ENCODE results near the gene RAB41.

Gene RAB41

GRCh38 chrX:70244881-70245280 is 37.1 kb upstream of the RAB41 start (continued):
- TF ChIP-seq, protein P1, sequence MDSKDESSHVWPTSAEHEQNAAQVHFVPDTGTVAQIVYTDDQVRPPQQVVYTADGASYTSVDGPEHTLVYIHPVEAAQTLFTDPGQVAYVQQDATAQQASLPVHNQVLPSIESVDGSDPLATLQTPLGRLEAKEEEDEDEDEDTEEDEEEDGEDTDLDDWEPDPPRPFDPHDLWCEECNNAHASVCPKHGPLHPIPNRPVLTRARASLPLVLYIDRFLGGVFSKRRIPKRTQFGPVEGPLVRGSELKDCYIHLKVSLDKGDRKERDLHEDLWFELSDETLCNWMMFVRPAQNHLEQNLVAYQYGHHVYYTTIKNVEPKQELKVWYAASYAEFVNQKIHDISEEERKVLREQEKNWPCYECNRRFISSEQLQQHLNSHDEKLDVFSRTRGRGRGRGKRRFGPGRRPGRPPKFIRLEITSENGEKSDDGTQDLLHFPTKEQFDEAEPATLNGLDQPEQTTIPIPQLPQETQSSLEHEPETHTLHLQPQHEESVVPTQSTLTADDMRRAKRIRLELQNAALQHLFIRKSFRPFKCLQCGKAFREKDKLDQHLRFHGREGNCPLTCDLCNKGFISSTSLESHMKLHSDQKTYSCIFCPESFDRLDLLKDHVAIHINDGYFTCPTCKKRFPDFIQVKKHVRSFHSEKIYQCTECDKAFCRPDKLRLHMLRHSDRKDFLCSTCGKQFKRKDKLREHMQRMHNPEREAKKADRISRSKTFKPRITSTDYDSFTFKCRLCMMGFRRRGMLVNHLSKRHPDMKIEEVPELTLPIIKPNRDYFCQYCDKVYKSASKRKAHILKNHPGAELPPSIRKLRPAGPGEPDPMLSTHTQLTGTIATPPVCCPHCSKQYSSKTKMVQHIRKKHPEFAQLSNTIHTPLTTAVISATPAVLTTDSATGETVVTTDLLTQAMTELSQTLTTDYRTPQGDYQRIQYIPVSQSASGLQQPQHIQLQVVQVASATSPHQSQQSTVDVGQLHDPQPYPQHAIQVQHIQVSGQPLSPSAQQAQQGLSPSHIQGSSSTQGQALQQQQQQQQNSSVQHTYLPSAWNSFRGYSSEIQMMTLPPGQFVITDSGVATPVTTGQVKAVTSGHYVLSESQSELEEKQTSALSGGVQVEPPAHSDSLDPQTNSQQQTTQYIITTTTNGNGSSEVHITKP (tag by site-specific recombination; IDR thresholded peaks at IDR 0.05) = no peak
- TF ChIP-seq BCL11A (tag by site-specific recombination; IDR thresholded peaks at IDR 0.05; ENCODE audit: low read depth) (no peak), ZNF214 (tag by site-specific recombination; IDR thresholded peaks at IDR 0.05; ENCODE audit: borderline replicate concordance) (no peak), ZNF292 (tag by site-specific recombination; IDR thresholded peaks at IDR 0.05; ENCODE audit: borderline replicate concordance, low read depth) (no peak)

GRCh38 chrX:70247252-70247651 is 34.7 kb upstream of the RAB41 start:
- ChIA-PET POLR2A (no interaction called here), CTCF (interaction anchor here (0.5 kb wide), 1 partner anchor 1110 kb away, joined by 3 read pairs; no protein-coding TSS in a partner anchor)
- H3K9me3 ChIP-seq (ENCODE audit: control insufficient read depth, insufficient read depth, low read depth, low read length) = no peaks in the 10 kb centered on the region; the same call in 1 of the 2 replicates
- H3K36me3 ChIP-seq (ENCODE audit: control insufficient read depth in 2 of 2, insufficient read depth in 1 of 2, low read length in 2 of 2) = no peaks in the 10 kb centered on the region
- H3K4me3 ChIP-seq (ENCODE audit: low read depth, low read length) = no peak overlapping the region
- TF ChIP-seq ZSCAN23 (tag by site-specific recombination; IDR thresholded peaks at IDR 0.05) (no peak), ZNF473 (tag by site-specific recombination; IDR thresholded peaks at IDR 0.05) (no peak), ZNF768 (tag by site-specific recombination; IDR thresholded peaks at IDR 0.05) (no peak), ZNF530 (tag by site-specific recombination; IDR thresholded peaks at IDR 0.05; ENCODE audit: low read depth) (no peak), ZNF202 (tag by site-specific recombination; IDR thresholded peaks at IDR 0.05; ENCODE audit: borderline replicate concordance) (no peak), ZNF311 (tag by site-specific recombination; IDR thresholded peaks at IDR 0.05; ENCODE audit: borderline replicate concordance) (no peak), YY2 (tag by site-specific recombination; IDR thresholded peaks at IDR 0.05) (no peak), ZNF19 (tag by site-specific recombination; IDR thresholded peaks at IDR 0.05; ENCODE audit: low read depth) (no peak), ZNF214 (tag by site-specific recombination; IDR thresholded peaks at IDR 0.05; ENCODE audit: borderline replicate concordance) (no peak), GLI2 (tag by site-specific recombination; IDR thresholded peaks at IDR 0.05; ENCODE audit: borderline replicate concordance, low read depth) (no peak), ZNF23 (tag by site-specific recombination; IDR thresholded peaks at IDR 0.05; ENCODE audit: borderline replicate concordance) (no peak)
- TF ChIP-seq, protein P2, sequence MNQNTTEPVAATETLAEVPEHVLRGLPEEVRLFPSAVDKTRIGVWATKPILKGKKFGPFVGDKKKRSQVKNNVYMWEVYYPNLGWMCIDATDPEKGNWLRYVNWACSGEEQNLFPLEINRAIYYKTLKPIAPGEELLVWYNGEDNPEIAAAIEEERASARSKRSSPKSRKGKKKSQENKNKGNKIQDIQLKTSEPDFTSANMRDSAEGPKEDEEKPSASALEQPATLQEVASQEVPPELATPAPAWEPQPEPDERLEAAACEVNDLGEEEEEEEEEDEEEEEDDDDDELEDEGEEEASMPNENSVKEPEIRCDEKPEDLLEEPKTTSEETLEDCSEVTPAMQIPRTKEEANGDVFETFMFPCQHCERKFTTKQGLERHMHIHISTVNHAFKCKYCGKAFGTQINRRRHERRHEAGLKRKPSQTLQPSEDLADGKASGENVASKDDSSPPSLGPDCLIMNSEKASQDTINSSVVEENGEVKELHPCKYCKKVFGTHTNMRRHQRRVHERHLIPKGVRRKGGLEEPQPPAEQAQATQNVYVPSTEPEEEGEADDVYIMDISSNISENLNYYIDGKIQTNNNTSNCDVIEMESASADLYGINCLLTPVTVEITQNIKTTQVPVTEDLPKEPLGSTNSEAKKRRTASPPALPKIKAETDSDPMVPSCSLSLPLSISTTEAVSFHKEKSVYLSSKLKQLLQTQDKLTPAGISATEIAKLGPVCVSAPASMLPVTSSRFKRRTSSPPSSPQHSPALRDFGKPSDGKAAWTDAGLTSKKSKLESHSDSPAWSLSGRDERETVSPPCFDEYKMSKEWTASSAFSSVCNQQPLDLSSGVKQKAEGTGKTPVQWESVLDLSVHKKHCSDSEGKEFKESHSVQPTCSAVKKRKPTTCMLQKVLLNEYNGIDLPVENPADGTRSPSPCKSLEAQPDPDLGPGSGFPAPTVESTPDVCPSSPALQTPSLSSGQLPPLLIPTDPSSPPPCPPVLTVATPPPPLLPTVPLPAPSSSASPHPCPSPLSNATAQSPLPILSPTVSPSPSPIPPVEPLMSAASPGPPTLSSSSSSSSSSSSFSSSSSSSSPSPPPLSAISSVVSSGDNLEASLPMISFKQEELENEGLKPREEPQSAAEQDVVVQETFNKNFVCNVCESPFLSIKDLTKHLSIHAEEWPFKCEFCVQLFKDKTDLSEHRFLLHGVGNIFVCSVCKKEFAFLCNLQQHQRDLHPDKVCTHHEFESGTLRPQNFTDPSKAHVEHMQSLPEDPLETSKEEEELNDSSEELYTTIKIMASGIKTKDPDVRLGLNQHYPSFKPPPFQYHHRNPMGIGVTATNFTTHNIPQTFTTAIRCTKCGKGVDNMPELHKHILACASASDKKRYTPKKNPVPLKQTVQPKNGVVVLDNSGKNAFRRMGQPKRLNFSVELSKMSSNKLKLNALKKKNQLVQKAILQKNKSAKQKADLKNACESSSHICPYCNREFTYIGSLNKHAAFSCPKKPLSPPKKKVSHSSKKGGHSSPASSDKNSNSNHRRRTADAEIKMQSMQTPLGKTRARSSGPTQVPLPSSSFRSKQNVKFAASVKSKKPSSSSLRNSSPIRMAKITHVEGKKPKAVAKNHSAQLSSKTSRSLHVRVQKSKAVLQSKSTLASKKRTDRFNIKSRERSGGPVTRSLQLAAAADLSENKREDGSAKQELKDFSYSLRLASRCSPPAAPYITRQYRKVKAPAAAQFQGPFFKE (tag by site-specific recombination; IDR thresholded peaks at IDR 0.05; ENCODE audit: borderline replicate concordance) = no peak
- TF ChIP-seq, protein P3, sequence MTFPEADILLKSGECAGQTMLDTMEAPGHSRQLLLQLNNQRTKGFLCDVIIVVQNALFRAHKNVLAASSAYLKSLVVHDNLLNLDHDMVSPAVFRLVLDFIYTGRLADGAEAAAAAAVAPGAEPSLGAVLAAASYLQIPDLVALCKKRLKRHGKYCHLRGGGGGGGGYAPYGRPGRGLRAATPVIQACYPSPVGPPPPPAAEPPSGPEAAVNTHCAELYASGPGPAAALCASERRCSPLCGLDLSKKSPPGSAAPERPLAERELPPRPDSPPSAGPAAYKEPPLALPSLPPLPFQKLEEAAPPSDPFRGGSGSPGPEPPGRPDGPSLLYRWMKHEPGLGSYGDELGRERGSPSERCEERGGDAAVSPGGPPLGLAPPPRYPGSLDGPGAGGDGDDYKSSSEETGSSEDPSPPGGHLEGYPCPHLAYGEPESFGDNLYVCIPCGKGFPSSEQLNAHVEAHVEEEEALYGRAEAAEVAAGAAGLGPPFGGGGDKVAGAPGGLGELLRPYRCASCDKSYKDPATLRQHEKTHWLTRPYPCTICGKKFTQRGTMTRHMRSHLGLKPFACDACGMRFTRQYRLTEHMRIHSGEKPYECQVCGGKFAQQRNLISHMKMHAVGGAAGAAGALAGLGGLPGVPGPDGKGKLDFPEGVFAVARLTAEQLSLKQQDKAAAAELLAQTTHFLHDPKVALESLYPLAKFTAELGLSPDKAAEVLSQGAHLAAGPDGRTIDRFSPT (tag by site-specific recombination; IDR thresholded peaks at IDR 0.05) = no peak
- H3K4me1 ChIP-seq (ENCODE audit: control insufficient read depth, insufficient read depth, low read length) = no peaks in the 10 kb centered on the region
- no peak overlapping the region for H3K27ac ChIP-seq (ENCODE audit: extremely low read depth, low read depth, low read length)

Measured in HEK293 (cell line).